Measurements from ENCODE around the gene DBP.
A peak's percentile ranks its signal among the peaks of the same experiment; 100 is the strongest.

The DBP gene

DNA sequence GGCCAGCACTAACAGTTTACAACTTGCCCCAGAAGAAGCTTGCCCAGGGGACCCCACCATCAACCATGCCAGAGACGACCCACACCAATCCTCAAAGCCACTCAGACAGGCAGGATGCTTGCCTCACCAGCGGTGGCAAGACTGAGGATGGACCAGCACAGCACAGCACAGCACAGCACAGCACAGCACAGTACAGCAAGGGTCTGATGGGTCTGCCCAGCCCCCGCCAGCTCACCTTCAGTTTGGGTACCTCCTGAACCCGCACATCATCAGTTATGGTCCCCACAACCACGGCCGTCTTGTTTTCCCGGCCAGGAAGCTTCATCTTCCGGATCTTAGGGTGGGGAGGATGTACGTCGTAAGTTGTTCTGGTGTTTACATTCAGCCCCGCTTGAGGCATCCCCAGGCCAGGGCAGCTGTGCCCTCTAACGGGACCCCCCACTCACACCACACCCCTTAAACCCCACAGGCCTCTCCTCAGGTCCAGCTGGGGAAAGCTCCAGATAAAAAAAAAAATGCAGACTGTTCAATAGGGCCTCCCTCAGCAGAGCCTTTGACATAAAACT is 20.6 kb downstream of the DBP start:
- peaks cover 84% of the 10 kb centered on the region for H3K36me3 Mint-ChIP-seq
- peaks cover 56% of the 10 kb centered on the region for H3K4me1 Mint-ChIP-seq
- DNase-seq (ENCODE audit: low spot score in 2 of 2): no peak
- H3K4me3 Mint-ChIP-seq: peak overlapping the region; percentile 91
- no peaks in the 10 kb centered on the region for H3K9me3 Mint-ChIP-seq
- peak overlapping the region; percentile 99 for H3K27ac Mint-ChIP-seq
- ATAC-seq: no peak

GRCh38 chr19:48616041-48616436 is 21.1 kb downstream of the DBP start:
- Mint-ChIP-seq H3K4me3 (peak overlapping the region; percentile 91), H3K36me3 (peaks cover 79% of the 10 kb centered on the region), H3K27ac (peak overlapping the region; percentile 99), H3K4me1 (peaks cover 56% of the 10 kb centered on the region), H3K9me3 (no peaks in the 10 kb centered on the region)
- ATAC-seq (no peak), DNase-seq (ENCODE audit: low spot score in 2 of 2) (no peak)

- no peak for ATAC-seq
- no peak for DNase-seq (ENCODE audit: low spot score in 2 of 2)
- Mint-ChIP-seq H3K4me1 (peaks cover 56% of the 10 kb centered on the region), H3K4me3 (peak overlapping the region; percentile 91), H3K27ac (peak overlapping the region; percentile 99), H3K36me3 (peaks cover 77% of the 10 kb centered on the region), H3K9me3 (no peaks in the 10 kb centered on the region)
These were observed 21.7 kb downstream of the DBP start for GRCh38 chr19:48615231-48616040.

- Mint-ChIP-seq H3K4me1 (peaks cover 47% of the 10 kb centered on the region), H3K9me3 (no peaks in the 10 kb centered on the region), H3K36me3 (peaks cover 69% of the 10 kb centered on the region), H3K4me3 (peak within 1 kb of the TSS; percentile 91), H3K27ac (peak within 1 kb of the TSS; percentile 99)
- no peak for DNase-seq (ENCODE audit: low spot score in 2 of 2)
- no peak for ATAC-seq
These were observed 22.5 kb downstream of the DBP start, which contains the start of gene FAM83E for GRCh38 chr19:48614436-48615230. TSS of gene FAM83E (minus strand) at chr19:48615076. CDS start at chr19:48613372, 1,704 bp downstream.

DNA sequence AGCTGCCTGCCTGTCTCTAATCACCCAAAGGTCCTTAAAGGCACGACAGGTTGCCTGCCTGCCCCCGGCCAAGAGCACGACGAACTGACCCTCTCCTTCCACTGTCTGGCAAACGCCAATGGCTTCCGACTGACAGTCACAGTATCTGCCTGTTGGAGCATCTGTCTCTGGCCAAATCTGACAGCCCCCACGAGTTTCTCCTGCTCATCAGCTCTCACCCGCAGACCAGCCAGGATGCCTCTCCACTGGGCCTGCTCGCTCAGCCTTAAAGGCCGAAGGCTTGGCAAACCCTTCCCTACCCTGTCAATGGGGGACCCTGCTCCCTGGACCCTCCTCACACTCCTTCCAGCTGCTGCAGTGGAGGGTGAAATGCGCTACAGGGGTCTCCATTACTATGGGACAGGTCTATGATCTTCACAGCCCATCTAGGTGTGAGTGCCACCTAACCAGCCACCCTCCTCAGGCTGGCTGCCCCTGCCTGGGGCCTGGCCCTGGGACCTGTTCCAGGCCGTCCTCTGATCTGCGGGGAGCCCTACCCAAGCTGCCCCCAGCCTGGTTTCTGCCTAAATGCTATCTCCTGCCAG is 23.2 kb downstream of the DBP start:
- ATAC-seq (peak; percentile 2), DNase-seq (ENCODE audit: low spot score in 2 of 2) (no peak)

GRCh38 chr19:48613024-48613851 is 23.9 kb downstream of the DBP start:
- no peak for DNase-seq (ENCODE audit: low spot score in 2 of 2)
- Mint-ChIP-seq H3K9me3 (no peaks in the 10 kb centered on the region), H3K4me3 (peak overlapping the region; percentile 14), H3K36me3 (peaks cover 55% of the 10 kb centered on the region), H3K4me1 (peaks cover 42% of the 10 kb centered on the region), H3K27ac (peak overlapping the region; percentile 99)
- peak; percentile 1 for ATAC-seq

More for the DNA sequence above, 23.2 kb downstream of the DBP start:
- H3K36me3 Mint-ChIP-seq: peaks cover 62% of the 10 kb centered on the region
- peaks cover 46% of the 10 kb centered on the region for H3K4me1 Mint-ChIP-seq
- H3K9me3 Mint-ChIP-seq: no peaks in the 10 kb centered on the region
- H3K27ac Mint-ChIP-seq: peak overlapping the region; percentile 99
- peak overlapping the region; percentile 14 for H3K4me3 Mint-ChIP-seq

DNA sequence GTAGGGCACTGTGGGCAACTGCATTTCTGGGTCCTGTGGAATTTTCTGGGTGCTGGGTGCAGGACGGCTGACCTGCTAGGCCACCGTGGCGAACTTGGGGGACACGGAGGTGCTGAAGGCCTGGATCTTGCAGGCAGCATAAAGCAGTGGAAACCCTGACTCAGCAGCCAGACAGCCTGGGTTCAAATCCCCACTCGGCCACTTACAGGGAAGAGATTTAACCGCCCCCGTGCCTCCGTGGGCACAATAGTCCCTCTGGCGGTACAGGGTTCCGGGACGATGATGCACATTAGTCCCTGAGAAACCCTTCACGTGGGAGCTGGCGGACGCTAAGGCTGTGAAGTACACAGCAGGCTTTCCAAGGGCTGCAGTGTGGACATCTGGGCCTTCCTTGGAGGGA is 25.3 kb downstream of the DBP start:
- H3K36me3 Mint-ChIP-seq: peaks cover 42% of the 10 kb centered on the region
- no peak for DNase-seq (ENCODE audit: low spot score in 2 of 2)
- H3K9me3 Mint-ChIP-seq: no peaks in the 10 kb centered on the region
- H3K27ac Mint-ChIP-seq: peak overlapping the region; percentile 73
- H3K4me3 Mint-ChIP-seq: no peak overlapping the region
- H3K4me1 Mint-ChIP-seq: peaks cover 29% of the 10 kb centered on the region
- no peak for ATAC-seq

DNA sequence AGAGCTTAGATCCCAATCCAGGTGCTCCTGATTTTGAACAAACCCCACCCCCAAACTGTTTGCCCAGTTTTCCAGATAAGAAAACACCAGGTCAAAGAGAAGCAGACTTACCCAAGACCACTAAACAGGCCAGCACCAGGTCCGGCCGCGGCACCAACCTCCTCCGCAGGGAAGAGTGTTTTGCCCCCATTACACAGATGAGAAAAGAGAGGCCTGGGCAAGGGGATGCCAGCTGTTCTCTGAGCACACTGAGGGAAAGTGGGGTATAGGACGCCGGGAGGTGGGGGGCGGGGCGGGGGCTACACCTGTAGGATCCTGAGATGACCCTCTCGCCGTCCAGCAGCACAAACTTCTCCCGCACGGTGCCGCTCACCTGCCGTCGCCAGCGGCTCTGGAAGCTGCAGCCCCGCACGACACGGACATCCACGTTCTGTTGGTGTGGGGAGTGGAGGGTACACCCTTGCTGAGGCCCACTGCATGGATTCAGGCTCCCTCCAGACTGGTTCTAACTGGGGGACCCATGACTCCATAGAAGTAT is 27.5 kb downstream of the DBP start:
- Mint-ChIP-seq H3K4me1 (peaks cover 12% of the 10 kb centered on the region), H3K36me3 (peaks cover 19% of the 10 kb centered on the region), H3K4me3 (no peak overlapping the region), H3K27ac (no peak overlapping the region), H3K9me3 (no peaks in the 10 kb centered on the region)
- no peak for DNase-seq (ENCODE audit: low spot score in 2 of 2)
- no peak for ATAC-seq

DNA sequence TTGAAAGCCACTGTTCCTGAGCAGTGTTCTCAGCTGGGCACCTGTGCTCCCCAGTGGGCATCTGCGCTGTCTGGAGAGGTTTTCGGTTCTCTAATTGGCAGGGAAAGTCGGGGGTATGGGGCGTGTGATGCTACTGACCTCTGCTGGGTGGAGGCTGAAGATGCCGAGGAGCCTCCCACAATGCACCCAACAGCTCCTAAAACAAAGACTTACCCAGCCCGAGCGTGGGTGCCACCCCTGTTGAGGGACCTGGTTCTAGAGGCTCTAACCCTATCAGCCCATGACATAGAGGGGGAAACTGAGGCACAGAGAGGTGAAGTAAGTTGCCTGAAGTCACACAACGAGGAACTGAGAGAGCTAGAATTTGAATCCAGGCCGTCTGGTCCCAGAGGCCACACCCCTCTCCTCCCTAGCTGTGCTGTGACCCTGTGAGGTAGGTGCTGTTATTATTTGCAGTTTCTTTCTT is 28.3 kb downstream of the DBP start:
- peaks cover 11% of the 10 kb centered on the region for H3K36me3 Mint-ChIP-seq
- H3K4me3 Mint-ChIP-seq: no peak overlapping the region
- H3K4me1 Mint-ChIP-seq: peaks cover 8% of the 10 kb centered on the region
- no peak overlapping the region for H3K27ac Mint-ChIP-seq
- ATAC-seq (peak; percentile 80), DNase-seq (ENCODE audit: low spot score in 2 of 2) (no peak)
- H3K9me3 Mint-ChIP-seq: no peaks in the 10 kb centered on the region

DNA sequence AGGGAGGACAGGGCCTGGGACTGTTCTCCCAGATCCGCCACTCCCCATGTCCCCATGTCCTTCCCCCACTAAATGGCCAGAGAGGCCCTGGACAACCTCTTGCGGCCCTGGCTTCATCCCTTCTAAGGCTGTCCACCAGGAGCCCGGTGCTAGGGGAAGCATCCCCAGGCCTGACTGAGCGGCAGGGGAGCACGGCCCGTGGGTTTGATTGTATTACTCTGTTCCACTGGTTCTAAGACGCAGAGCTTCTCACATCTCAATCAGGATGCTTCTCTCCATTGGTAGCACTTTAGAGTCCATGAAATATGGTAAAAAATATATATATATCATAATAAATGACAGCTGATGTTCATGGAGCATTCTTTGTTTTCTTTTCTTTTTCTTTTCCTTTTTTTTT is 29.8 kb downstream of the DBP start:
- ATAC-seq: no peak
- no peak overlapping the region for H3K27ac Mint-ChIP-seq

GRCh38 chr19:48606463-48607358 is 30.5 kb downstream of the DBP start, which contains the start of gene SPACA4:
TSS of gene SPACA4 (plus strand) at chr19:48606742. CDS start at chr19:48606979, 237 bp downstream.
- Mint-ChIP-seq H3K9me3 (no peaks in the 10 kb centered on the region), H3K4me3 (no peak within 1 kb of the TSS), H3K27ac (no peak within 1 kb of the TSS), H3K36me3 (no peaks in the 10 kb centered on the region), H3K4me1 (peaks cover 5% of the 10 kb centered on the region)
- no peak for ATAC-seq
- DNase-seq (ENCODE audit: low spot score in 2 of 2): no peak

More for the DNA sequence above, 29.8 kb downstream of the DBP start:
- Mint-ChIP-seq H3K4me3 (no peak overlapping the region), H3K9me3 (no peaks in the 10 kb centered on the region), H3K36me3 (peaks cover 5% of the 10 kb centered on the region), H3K4me1 (peaks cover 5% of the 10 kb centered on the region)
- DNase-seq (ENCODE audit: low spot score in 2 of 2): no peak

GRCh38 chr19:48603850-48604249 is 33.3 kb downstream of the DBP start:
- H3K36me3 Mint-ChIP-seq: no peaks in the 10 kb centered on the region
- H3K4me1 Mint-ChIP-seq: peaks cover 3% of the 10 kb centered on the region
- H3K4me3 Mint-ChIP-seq: no peak overlapping the region
- DNase-seq (ENCODE audit: low spot score in 2 of 2): no peak
- no peaks in the 10 kb centered on the region for H3K9me3 Mint-ChIP-seq
- no peak for ATAC-seq
- no peak overlapping the region for H3K27ac Mint-ChIP-seq

GRCh38 chr19:48603449-48603848 is 33.7 kb downstream of the DBP start:
- DNase-seq (ENCODE audit: low spot score in 2 of 2) (no peak), ATAC-seq (no peak)
- Mint-ChIP-seq H3K4me1 (peaks cover 4% of the 10 kb centered on the region), H3K27ac (no peak overlapping the region), H3K36me3 (no peaks in the 10 kb centered on the region), H3K9me3 (no peaks in the 10 kb centered on the region), H3K4me3 (no peak overlapping the region)
